ENCODE measurements around the gene PCNX3. TPM values are rescaled to one million over a fixed set of nuclear protein-coding genes. Genes with fewer than 3 reads are reported as not detected.
A peak's percentile ranks its signal among the peaks of the same experiment; 100 is the strongest.

The PCNX3 gene
- total RNA-seq, 1 donor = 27.9 TPM

- Histone ChIP-seq H3K4me2 (ENCODE audit: insufficient read depth, low read length) (no peak overlapping the region), H3K4me1 (ENCODE audit: insufficient read depth, low read length) (peaks cover 23% of the 10 kb centered on the region), H3K4me3 (ENCODE audit: insufficient read depth, low read length) (no peak overlapping the region), H3K27ac (ENCODE audit: low read depth, low read length) (no peak overlapping the region), H3K79me2 (ENCODE audit: insufficient read depth, low read length) (no peaks in the 10 kb centered on the region), H3K27me3 (ENCODE audit: insufficient read depth, low read length) (no peaks in the 10 kb centered on the region), H3K9me3 (ENCODE audit: low read depth, low read length) (no peaks in the 10 kb centered on the region), H2AFZ (ENCODE audit: low read length) (no peak overlapping the region), H4K20me1 (ENCODE audit: insufficient read depth, low read length) (no peaks in the 10 kb centered on the region), H3K36me3 (ENCODE audit: insufficient read depth, low read length) (peaks cover 24% of the 10 kb centered on the region)
- peak; percentile 80 for DNase-seq (ENCODE audit: insufficient read length, low spot score, missing footprints)
- no peak for TF ChIP-seq CTCF (IDR thresholded peaks at IDR 0.05; ENCODE audit: extremely low read depth, low read depth, low read length)
Measured at GRCh38 chr11:65649656-65650546, 34.3 kb downstream of the PCNX3 start.

- Histone ChIP-seq H4K20me1 (ENCODE audit: insufficient read depth, low read length) (no peaks in the 10 kb centered on the region), H3K9me3 (ENCODE audit: low read depth, low read length) (no peaks in the 10 kb centered on the region), H3K4me1 (ENCODE audit: insufficient read depth, low read length) (peaks cover 20% of the 10 kb centered on the region), H3K4me3 (ENCODE audit: insufficient read depth, low read length) (no peak overlapping the region), H3K27ac (ENCODE audit: low read depth, low read length) (no peak overlapping the region), H2AFZ (ENCODE audit: low read length) (no peak overlapping the region), H3K27me3 (ENCODE audit: insufficient read depth, low read length) (no peaks in the 10 kb centered on the region), H3K4me2 (ENCODE audit: insufficient read depth, low read length) (no peak overlapping the region), H3K79me2 (ENCODE audit: insufficient read depth, low read length) (no peaks in the 10 kb centered on the region), H3K36me3 (ENCODE audit: insufficient read depth, low read length) (peaks cover 33% of the 10 kb centered on the region)
- no peak for TF ChIP-seq CTCF (IDR thresholded peaks at IDR 0.05; ENCODE audit: extremely low read depth, low read depth, low read length)
- peak; percentile 84 for DNase-seq (ENCODE audit: insufficient read length, low spot score, missing footprints)
Measured at GRCh38 chr11:65650547-65651338, 35.2 kb downstream of the PCNX3 start.

- DNase-seq (ENCODE audit: insufficient read length, low spot score, missing footprints) = peak; percentile 70
- Histone ChIP-seq H3K4me1 (ENCODE audit: insufficient read depth, low read length) (peaks cover 19% of the 10 kb centered on the region), H3K4me2 (ENCODE audit: insufficient read depth, low read length) (no peak overlapping the region), H2AFZ (ENCODE audit: low read length) (no peak overlapping the region), H3K79me2 (ENCODE audit: insufficient read depth, low read length) (peaks cover 1% of the 10 kb centered on the region), H3K27me3 (ENCODE audit: insufficient read depth, low read length) (no peaks in the 10 kb centered on the region), H4K20me1 (ENCODE audit: insufficient read depth, low read length) (no peaks in the 10 kb centered on the region), H3K4me3 (ENCODE audit: insufficient read depth, low read length) (no peak overlapping the region), H3K27ac (ENCODE audit: low read depth, low read length) (peak overlapping the region; percentile 82), H3K36me3 (ENCODE audit: insufficient read depth, low read length) (peaks cover 38% of the 10 kb centered on the region), H3K9me3 (ENCODE audit: low read depth, low read length) (no peaks in the 10 kb centered on the region)
- no peak for TF ChIP-seq CTCF (IDR thresholded peaks at IDR 0.05; ENCODE audit: extremely low read depth, low read depth, low read length)
Measured at GRCh38 chr11:65651339-65651588, 35.7 kb downstream of the PCNX3 start.
